ENCODE results near the gene FYB2. TPM values are rescaled to one million over a fixed set of nuclear protein-coding genes. Genes with fewer than 3 reads are reported as not detected.

Gene FYB2
- total and polyA plus RNA-seq, 7 experiments from 2014 or later = not detected

- peaks cover 0 to 30% (median 8%) of the 10 kb centered on the region in 5 donors for H3K27me3 Mint-ChIP-seq
- no peaks in the 10 kb centered on the region for H3K4me1 Mint-ChIP-seq
- H3K4me3 ChIP-seq (ENCODE audit: low read length) = no peak overlapping the region
- H3K27ac ChIP-seq (ENCODE audit: low read depth, low read length) = no peak overlapping the region
- H3K4me3 Mint-ChIP-seq = no peak overlapping the region
- H3K27me3 ChIP-seq (ENCODE audit: control insufficient read depth in 2 of 2, insufficient read depth in 2 of 2, low read length in 2 of 2) = no peaks in the 10 kb centered on the region
- ChIA-PET CTCF (no interaction called here), POLR2A (no interaction called here)
- H3K36me3 ChIP-seq (ENCODE audit: control insufficient read depth in 2 of 3, insufficient read depth in 3 of 3, low read length in 3 of 3) = no peaks in the 10 kb centered on the region
- no peak for ATAC-seq
- H3K27ac Mint-ChIP-seq = no peak overlapping the region
- H3K9me3 Mint-ChIP-seq = peaks cover 0 to 3% (median 0%) of the 10 kb centered on the region in 11 donors
- H3K4me1 ChIP-seq (ENCODE audit: control insufficient read depth in 2 of 2, insufficient read depth in 2 of 2, low read length in 2 of 2) = no peaks in the 10 kb centered on the region
- intact Hi-C loops (cut with micrococcal nuclease) = no loop called here
- no peaks in the 10 kb centered on the region for H3K9me3 ChIP-seq (ENCODE audit: control insufficient read depth in 2 of 3, low read length in 3 of 3)
- no peak for DNase-seq
- no peaks in the 10 kb centered on the region for H3K36me3 Mint-ChIP-seq
Observed at GRCh38 chr1:56845343-56845742, 26.1 kb upstream of the FYB2 start.

- intact Hi-C loops (cut with micrococcal nuclease) = no loop called here
- ATAC-seq = no peak
- no peak overlapping the region for H3K27ac ChIP-seq (ENCODE audit: low read depth, low read length)
- H3K9me3 ChIP-seq (ENCODE audit: control insufficient read depth in 2 of 3, low read length in 3 of 3) = no peaks in the 10 kb centered on the region
- ChIA-PET POLR2A (no interaction called here), CTCF (no interaction called here)
- no peak overlapping the region for H3K4me3 ChIP-seq (ENCODE audit: low read length)
- H3K27ac Mint-ChIP-seq = no peak overlapping the region
- H3K27me3 ChIP-seq (ENCODE audit: control insufficient read depth in 2 of 2, insufficient read depth in 2 of 2, low read length in 2 of 2) = no peaks in the 10 kb centered on the region
- H3K27me3 Mint-ChIP-seq = peaks cover 0 to 33% (median 8%) of the 10 kb centered on the region in 5 donors
- peaks cover 0 to 5% (median 0%) of the 10 kb centered on the region in 11 donors for H3K9me3 Mint-ChIP-seq
- DNase-seq = no peak
- no peaks in the 10 kb centered on the region for H3K36me3 ChIP-seq (ENCODE audit: control insufficient read depth in 2 of 3, insufficient read depth in 3 of 3, low read length in 3 of 3)
- H3K36me3 Mint-ChIP-seq = no peaks in the 10 kb centered on the region
- no peaks in the 10 kb centered on the region for H3K4me1 ChIP-seq (ENCODE audit: control insufficient read depth in 2 of 2, insufficient read depth in 2 of 2, low read length in 2 of 2)
- no peaks in the 10 kb centered on the region for H3K4me1 Mint-ChIP-seq
- no peak overlapping the region for H3K4me3 Mint-ChIP-seq
Observed at GRCh38 chr1:56844545-56845136, 25.4 kb upstream of the FYB2 start.

GRCh38 chr1:56843544-56843943, 24.3 kb upstream of the FYB2 start:
- H3K4me1 Mint-ChIP-seq = no peaks in the 10 kb centered on the region
- ATAC-seq (no peak), DNase-seq (no peak)
- Histone ChIP-seq H3K36me3 (ENCODE audit: control insufficient read depth in 2 of 3, insufficient read depth in 3 of 3, low read length in 3 of 3) (no peaks in the 10 kb centered on the region), H3K27me3 (ENCODE audit: control insufficient read depth in 2 of 2, insufficient read depth in 2 of 2, low read length in 2 of 2) (no peaks in the 10 kb centered on the region), H3K27ac (ENCODE audit: low read depth, low read length) (no peak overlapping the region), H3K4me3 (ENCODE audit: low read length) (no peak overlapping the region), H3K9me3 (ENCODE audit: control insufficient read depth in 2 of 3, low read length in 3 of 3) (no peaks in the 10 kb centered on the region), H3K4me1 (ENCODE audit: control insufficient read depth in 2 of 2, insufficient read depth in 2 of 2, low read length in 2 of 2) (no peaks in the 10 kb centered on the region)
- CTCF ChIA-PET = no interaction called here
- peaks cover 0 to 7% (median 1%) of the 10 kb centered on the region in 11 donors for H3K9me3 Mint-ChIP-seq
- no peak overlapping the region for H3K4me3 Mint-ChIP-seq
- no peak overlapping the region for H3K27ac Mint-ChIP-seq
- peaks cover 0 to 40% (median 8%) of the 10 kb centered on the region in 5 donors for H3K27me3 Mint-ChIP-seq
- H3K36me3 Mint-ChIP-seq = no peaks in the 10 kb centered on the region
- intact Hi-C loops (cut with micrococcal nuclease) = no loop called here
- POLR2A ChIA-PET = no interaction called here

- ATAC-seq = no peak
- H3K36me3 Mint-ChIP-seq = no peaks in the 10 kb centered on the region
- Histone ChIP-seq H3K4me3 (ENCODE audit: low read length) (no peak overlapping the region), H3K4me1 (ENCODE audit: control insufficient read depth in 2 of 2, insufficient read depth in 2 of 2, low read length in 2 of 2) (no peaks in the 10 kb centered on the region), H3K27me3 (ENCODE audit: control insufficient read depth in 2 of 2, insufficient read depth in 2 of 2, low read length in 2 of 2) (no peaks in the 10 kb centered on the region), H3K9me3 (ENCODE audit: control insufficient read depth in 2 of 3, low read length in 3 of 3) (no peaks in the 10 kb centered on the region), H3K36me3 (ENCODE audit: control insufficient read depth in 2 of 3, insufficient read depth in 3 of 3, low read length in 3 of 3) (no peaks in the 10 kb centered on the region), H3K27ac (ENCODE audit: low read depth, low read length) (no peak overlapping the region)
- peaks cover 0 to 7% (median 0%) of the 10 kb centered on the region in 11 donors for H3K9me3 Mint-ChIP-seq
- no peak overlapping the region for H3K4me3 Mint-ChIP-seq
- ChIA-PET CTCF (no interaction called here), POLR2A (no interaction called here)
- peaks cover 0 to 26% (median 4%) of the 10 kb centered on the region in 5 donors for H3K27me3 Mint-ChIP-seq
- no peaks in the 10 kb centered on the region for H3K4me1 Mint-ChIP-seq
- intact Hi-C loops (cut with micrococcal nuclease) = no loop called here
- H3K27ac Mint-ChIP-seq = no peak overlapping the region
- DNase-seq = no peak
Observed at GRCh38 chr1:56838759-56839158, 19.6 kb upstream of the FYB2 start.

DNA sequence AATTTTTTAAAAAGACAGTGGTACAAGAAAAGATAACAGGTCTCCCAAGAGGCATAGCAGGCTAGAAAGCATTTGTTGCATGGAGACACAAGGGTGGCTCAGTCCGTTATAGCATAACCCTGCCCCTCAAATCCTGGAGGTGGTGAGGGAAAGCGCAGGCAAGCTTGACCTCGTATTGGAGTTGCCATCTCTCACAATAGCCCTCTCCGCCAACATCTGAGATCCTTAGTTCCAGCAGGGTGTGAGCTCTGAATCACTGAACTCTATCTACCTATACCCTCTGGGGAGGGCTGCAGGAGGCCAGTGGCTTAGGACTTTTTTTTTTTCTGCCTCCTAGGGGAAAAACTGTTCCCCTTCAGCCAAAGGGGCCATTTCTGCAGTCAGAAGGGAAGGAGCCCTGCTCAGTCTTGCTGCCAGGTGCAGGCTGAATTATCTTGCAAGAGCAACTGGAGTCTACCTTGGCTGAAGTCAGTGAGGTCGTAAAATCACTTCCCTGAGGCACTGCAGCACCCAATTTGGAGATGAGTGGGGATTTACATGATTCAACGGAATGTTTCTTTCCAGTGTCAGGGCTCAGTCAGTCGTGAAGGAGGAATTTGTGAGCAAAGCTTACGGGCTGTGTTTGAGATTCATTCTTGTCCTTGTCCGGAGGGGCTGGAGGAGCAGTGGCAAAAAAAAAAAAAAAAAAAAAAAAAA, 18.2 kb upstream of the FYB2 start:
- peaks cover 0 to 24% (median 4%) of the 10 kb centered on the region in 5 donors for H3K27me3 Mint-ChIP-seq
- Histone ChIP-seq H3K36me3 (ENCODE audit: control insufficient read depth in 2 of 3, insufficient read depth in 3 of 3, low read length in 3 of 3) (no peaks in the 10 kb centered on the region), H3K4me3 (ENCODE audit: low read length) (no peak overlapping the region), H3K27me3 (ENCODE audit: control insufficient read depth in 2 of 2, insufficient read depth in 2 of 2, low read length in 2 of 2) (no peaks in the 10 kb centered on the region), H3K4me1 (ENCODE audit: control insufficient read depth in 2 of 2, insufficient read depth in 2 of 2, low read length in 2 of 2) (no peaks in the 10 kb centered on the region), H3K27ac (ENCODE audit: low read depth, low read length) (no peak overlapping the region), H3K9me3 (ENCODE audit: control insufficient read depth in 2 of 3, low read length in 3 of 3) (no peaks in the 10 kb centered on the region)
- ATAC-seq (no peak), DNase-seq (no peak)
- H3K36me3 Mint-ChIP-seq = no peaks in the 10 kb centered on the region
- ChIA-PET CTCF (no interaction called here), POLR2A (no interaction called here)
- H3K27ac Mint-ChIP-seq = no peak overlapping the region
- H3K4me1 Mint-ChIP-seq = peaks cover 0 to under 1% (median 0%) of the 10 kb centered on the region in 7 donors
- H3K9me3 Mint-ChIP-seq = peaks cover 0 to 7% (median 0%) of the 10 kb centered on the region in 11 donors
- no peak overlapping the region for H3K4me3 Mint-ChIP-seq
- intact Hi-C loops (cut with micrococcal nuclease) = no loop called here

- ATAC-seq = no peak
- Histone ChIP-seq H3K4me3 (ENCODE audit: low read length) (no peak overlapping the region), H3K27me3 (ENCODE audit: control insufficient read depth in 2 of 2, insufficient read depth in 2 of 2, low read length in 2 of 2) (peaks cover 0 to 3% of the 10 kb centered on the region in 2 donors), H3K27ac (ENCODE audit: low read depth, low read length) (no peak overlapping the region), H3K4me1 (ENCODE audit: control insufficient read depth in 2 of 2, insufficient read depth in 2 of 2, low read length in 2 of 2) (no peaks in the 10 kb centered on the region), H3K9me3 (ENCODE audit: control insufficient read depth in 2 of 3, low read length in 3 of 3) (no peaks in the 10 kb centered on the region), H3K36me3 (ENCODE audit: control insufficient read depth in 2 of 3, insufficient read depth in 3 of 3, low read length in 3 of 3) (no peaks in the 10 kb centered on the region)
- DNase-seq = no peak
- CTCF ChIA-PET = interaction anchor here (0.6 kb wide), 1 partner anchor 152 kb away, joined by 3 read pairs; no protein-coding TSS in a partner anchor
- H3K36me3 Mint-ChIP-seq = no peaks in the 10 kb centered on the region
- H3K27me3 Mint-ChIP-seq = peaks cover 0 to 20% (median 7%) of the 10 kb centered on the region in 5 donors
- H3K27ac Mint-ChIP-seq = no peak overlapping the region
- H3K9me3 Mint-ChIP-seq = peaks cover 0 to 7% (median 0%) of the 10 kb centered on the region in 11 donors
- no peak overlapping the region for H3K4me3 Mint-ChIP-seq
- POLR2A ChIA-PET = no interaction called here
- intact Hi-C loops (cut with micrococcal nuclease) = no loop called here
- peaks cover 0 to 8% (median 3%) of the 10 kb centered on the region in 7 donors for H3K4me1 Mint-ChIP-seq
Observed at GRCh38 chr1:56836359-56836758, 17.2 kb upstream of the FYB2 start.

DNA sequence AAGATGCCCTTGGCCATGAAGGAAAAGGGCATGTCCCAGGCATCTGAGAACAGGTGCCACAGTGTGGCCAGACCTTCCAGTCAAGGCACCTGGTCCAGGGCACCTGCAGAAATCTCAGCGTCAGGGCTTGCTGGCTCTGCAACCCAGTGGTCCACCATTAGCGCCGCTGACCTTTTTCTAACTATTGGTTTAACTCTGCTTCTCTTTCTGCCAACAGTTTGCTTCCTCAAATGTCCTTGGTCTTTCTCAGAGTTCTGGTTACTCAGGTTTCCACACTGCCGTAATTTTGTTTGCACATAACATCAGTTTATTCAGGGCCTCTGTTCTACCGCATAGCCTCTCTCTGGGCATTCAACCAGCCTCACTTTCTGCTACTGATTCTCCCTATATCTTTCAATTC, 16.5 kb upstream of the FYB2 start:
- Histone ChIP-seq H3K36me3 (ENCODE audit: control insufficient read depth in 2 of 3, insufficient read depth in 3 of 3, low read length in 3 of 3) (no peaks in the 10 kb centered on the region), H3K27me3 (ENCODE audit: control insufficient read depth in 2 of 2, insufficient read depth in 2 of 2, low read length in 2 of 2) (peaks cover 0 to 4% of the 10 kb centered on the region in 2 donors), H3K9me3 (ENCODE audit: control insufficient read depth in 2 of 3, low read length in 3 of 3) (no peaks in the 10 kb centered on the region), H3K27ac (ENCODE audit: low read depth, low read length) (no peak overlapping the region), H3K4me1 (ENCODE audit: control insufficient read depth in 2 of 2, insufficient read depth in 2 of 2, low read length in 2 of 2) (no peaks in the 10 kb centered on the region), H3K4me3 (ENCODE audit: low read length) (no peak overlapping the region)
- Mint-ChIP-seq H3K27me3 (peaks cover 0 to 19% (median 14%) of the 10 kb centered on the region in 5 donors), H3K4me1 (peaks cover 0 to 8% (median 3%) of the 10 kb centered on the region in 7 donors), H3K27ac (no peak overlapping the region), H3K9me3 (peaks cover 0 to 7% (median 0%) of the 10 kb centered on the region in 11 donors), H3K36me3 (no peaks in the 10 kb centered on the region), H3K4me3 (no peak overlapping the region)
- ChIA-PET POLR2A (no interaction called here), CTCF (no interaction called here)
- intact Hi-C loops (cut with micrococcal nuclease) = no loop called here
- no peak for DNase-seq
- no peak for ATAC-seq
